ENCODE results near the gene LAMTOR2.

LAMTOR2 gene

GRCh38 chr1:156073110-156073687 is 18.6 kb downstream of the LAMTOR2 start:
- Histone ChIP-seq H3K14ac (ENCODE audit: low read length) (no peak overlapping the region), H3K27me3 (ENCODE audit: insufficient read depth, low read length) (no peaks in the 10 kb centered on the region), H2AFZ (ENCODE audit: insufficient read depth, low read length, poor library complexity) (no peak overlapping the region), H3K79me1 (ENCODE audit: low read length) (no peaks in the 10 kb centered on the region), H4K8ac (ENCODE audit: low read depth, low read length) (no peak overlapping the region), H3K4me1 (ENCODE audit: control insufficient read depth in 1 of 2, insufficient read depth in 2 of 2, low read length in 2 of 2) (peaks cover 8 to 17% of the 10 kb centered on the region in 2 experiments), H2BK5ac (ENCODE audit: low read depth, low read length, poor library complexity) (no peak overlapping the region), H3K9me3 (ENCODE audit: insufficient read depth, low read depth, low read length) (peaks cover 6% of the 10 kb centered on the region), H3K4me3 (ENCODE audit: low read depth, low read length) (no peak overlapping the region), H4K12ac (ENCODE audit: low read depth, low read length) (no peak overlapping the region), H2BK120ac (ENCODE audit: insufficient read depth, low read length, poor library complexity) (no peak overlapping the region), H2AK5ac (ENCODE audit: low read length) (no peak overlapping the region), H3K4me2 (ENCODE audit: low read length) (no peak overlapping the region), H2BK12ac (ENCODE audit: low read length) (no peak overlapping the region), H3K23ac (ENCODE audit: low read length) (no peak overlapping the region), H3K36me3 (ENCODE audit: control insufficient read depth in 1 of 2, insufficient read depth in 2 of 2, low read length in 2 of 2) (peaks cover 53 to 61% of the 10 kb centered on the region in 2 experiments), H4K91ac (ENCODE audit: low read depth, low read length) (no peak overlapping the region), H3K27ac (ENCODE audit: low read depth, low read length) (no peak overlapping the region), H3K9ac (ENCODE audit: low read length) (no peak overlapping the region), H3K4ac (ENCODE audit: low read depth, low read length) (no peak overlapping the region), H3K18ac (ENCODE audit: low read length) (no peak overlapping the region), H3K79me2 (ENCODE audit: control insufficient read depth, insufficient read depth, low read length, poor library complexity) (peaks cover 2% of the 10 kb centered on the region)
- DNase-seq: no peak
- WGBS (ENCODE audit: extremely low coverage, insufficient coverage, insufficient read length): no CpG with 5 or more reads among the region's 1 CpG

GRCh38 chr1:156073740-156074139 is 19.2 kb downstream of the LAMTOR2 start:
- Histone ChIP-seq H3K4me1 (ENCODE audit: control insufficient read depth in 1 of 2, insufficient read depth in 2 of 2, low read length in 2 of 2) (peaks cover 8 to 17% of the 10 kb centered on the region in 2 experiments), H3K4me3 (ENCODE audit: low read depth, low read length) (no peak overlapping the region), H2AFZ (ENCODE audit: insufficient read depth, low read length, poor library complexity) (no peak overlapping the region), H3K9me3 (ENCODE audit: insufficient read depth, low read depth, low read length) (peaks cover 6% of the 10 kb centered on the region), H2BK5ac (ENCODE audit: low read depth, low read length, poor library complexity) (no peak overlapping the region), H4K12ac (ENCODE audit: low read depth, low read length) (no peak overlapping the region), H2AK5ac (ENCODE audit: low read length) (no peak overlapping the region), H3K4me2 (ENCODE audit: low read length) (no peak overlapping the region), H2BK12ac (ENCODE audit: low read length) (no peak overlapping the region), H4K8ac (ENCODE audit: low read depth, low read length) (no peak overlapping the region), H2BK120ac (ENCODE audit: insufficient read depth, low read length, poor library complexity) (no peak overlapping the region), H3K36me3 (ENCODE audit: control insufficient read depth in 1 of 2, insufficient read depth in 2 of 2, low read length in 2 of 2) (peaks cover 50 to 62% of the 10 kb centered on the region in 2 experiments), H4K91ac (ENCODE audit: low read depth, low read length) (no peak overlapping the region), H3K18ac (ENCODE audit: low read length) (no peak overlapping the region), H3K9ac (ENCODE audit: low read length) (no peak overlapping the region), H3K79me1 (ENCODE audit: low read length) (no peaks in the 10 kb centered on the region), H3K79me2 (ENCODE audit: control insufficient read depth, insufficient read depth, low read length, poor library complexity) (peaks cover 6% of the 10 kb centered on the region), H3K27ac (ENCODE audit: low read depth, low read length) (no peak overlapping the region), H3K14ac (ENCODE audit: low read length) (no peak overlapping the region), H3K27me3 (ENCODE audit: insufficient read depth, low read length) (no peaks in the 10 kb centered on the region), H3K23ac (ENCODE audit: low read length) (no peak overlapping the region), H3K4ac (ENCODE audit: low read depth, low read length) (no peak overlapping the region)
- no peak for DNase-seq
- WGBS (ENCODE audit: extremely low coverage, insufficient coverage, insufficient read length): no CpG with 5 or more reads among the region's 5 CpGs

- peaks cover 12 to 23% of the 10 kb centered on the region in 2 experiments for H3K4me1 ChIP-seq (ENCODE audit: control insufficient read depth in 1 of 2, insufficient read depth in 2 of 2, low read length in 2 of 2)
- H2AFZ ChIP-seq (ENCODE audit: insufficient read depth, low read length, poor library complexity): no peak overlapping the region
- no peak overlapping the region for H3K18ac ChIP-seq (ENCODE audit: low read length)
- H3K79me2 ChIP-seq (ENCODE audit: control insufficient read depth, insufficient read depth, low read length, poor library complexity): peaks cover 10% of the 10 kb centered on the region
- H3K4me2 ChIP-seq (ENCODE audit: low read length): no peak overlapping the region
- DNase-seq: no peak
- H3K4me3 ChIP-seq (ENCODE audit: low read depth, low read length): no peak overlapping the region
- no peak overlapping the region for H4K91ac ChIP-seq (ENCODE audit: low read depth, low read length)
- H4K12ac ChIP-seq (ENCODE audit: low read depth, low read length): no peak overlapping the region
- H2AK5ac ChIP-seq (ENCODE audit: low read length): no peak overlapping the region
- H3K27me3 ChIP-seq (ENCODE audit: insufficient read depth, low read length): no peaks in the 10 kb centered on the region
- no peak overlapping the region for H3K9ac ChIP-seq (ENCODE audit: low read length)
- no peak overlapping the region for H2BK12ac ChIP-seq (ENCODE audit: low read length)
- H2BK120ac ChIP-seq (ENCODE audit: insufficient read depth, low read length, poor library complexity): no peak overlapping the region
- no peak overlapping the region for H3K4ac ChIP-seq (ENCODE audit: low read depth, low read length)
- H3K79me1 ChIP-seq (ENCODE audit: low read length): no peaks in the 10 kb centered on the region
- H3K23ac ChIP-seq (ENCODE audit: low read length): no peak overlapping the region
- no peak overlapping the region for H2BK5ac ChIP-seq (ENCODE audit: low read depth, low read length, poor library complexity)
- no peak overlapping the region for H3K27ac ChIP-seq (ENCODE audit: low read depth, low read length)
- H3K36me3 ChIP-seq (ENCODE audit: control insufficient read depth in 1 of 2, insufficient read depth in 2 of 2, low read length in 2 of 2): peaks cover 49 to 65% of the 10 kb centered on the region in 2 experiments
- no peak overlapping the region for H3K14ac ChIP-seq (ENCODE audit: low read length)
- no peak overlapping the region for H4K8ac ChIP-seq (ENCODE audit: low read depth, low read length)
- no CpG with 5 or more reads among the region's 8 CpGs for WGBS (ENCODE audit: extremely low coverage, insufficient coverage, insufficient read length)
- peaks cover 6% of the 10 kb centered on the region for H3K9me3 ChIP-seq (ENCODE audit: insufficient read depth, low read depth, low read length)
Measured at GRCh38 chr1:156074661-156075060, 20.1 kb downstream of the LAMTOR2 start.

GRCh38 chr1:156075162-156075561 is 20.6 kb downstream of the LAMTOR2 start:
- Histone ChIP-seq H2AFZ (ENCODE audit: insufficient read depth, low read length, poor library complexity) (no peak overlapping the region), H3K9me3 (ENCODE audit: insufficient read depth, low read depth, low read length) (peaks cover 6% of the 10 kb centered on the region), H3K14ac (ENCODE audit: low read length) (no peak overlapping the region), H4K12ac (ENCODE audit: low read depth, low read length) (no peak overlapping the region), H3K9ac (ENCODE audit: low read length) (no peak overlapping the region), H3K4ac (ENCODE audit: low read depth, low read length) (no peak overlapping the region), H2BK5ac (ENCODE audit: low read depth, low read length, poor library complexity) (no peak overlapping the region), H3K18ac (ENCODE audit: low read length) (no peak overlapping the region), H3K79me2 (ENCODE audit: control insufficient read depth, insufficient read depth, low read length, poor library complexity) (peaks cover 15% of the 10 kb centered on the region), H3K4me2 (ENCODE audit: low read length) (no peak overlapping the region), H2BK120ac (ENCODE audit: insufficient read depth, low read length, poor library complexity) (no peak overlapping the region), H3K4me3 (ENCODE audit: low read depth, low read length) (no peak overlapping the region), H4K8ac (ENCODE audit: low read depth, low read length) (no peak overlapping the region), H2BK12ac (ENCODE audit: low read length) (no peak overlapping the region), H3K79me1 (ENCODE audit: low read length) (peaks cover under 1% of the 10 kb centered on the region), H3K27me3 (ENCODE audit: insufficient read depth, low read length) (no peaks in the 10 kb centered on the region), H3K4me1 (ENCODE audit: control insufficient read depth in 1 of 2, insufficient read depth in 2 of 2, low read length in 2 of 2) (peaks cover 13 to 26% of the 10 kb centered on the region in 2 experiments), H3K27ac (ENCODE audit: low read depth, low read length) (no peak overlapping the region), H3K36me3 (ENCODE audit: control insufficient read depth in 1 of 2, insufficient read depth in 2 of 2, low read length in 2 of 2) (peaks cover 46 to 60% of the 10 kb centered on the region in 2 experiments), H2AK5ac (ENCODE audit: low read length) (no peak overlapping the region), H3K23ac (ENCODE audit: low read length) (no peak overlapping the region), H4K91ac (ENCODE audit: low read depth, low read length) (no peak overlapping the region)
- no peak for DNase-seq
- WGBS (ENCODE audit: extremely low coverage, insufficient coverage, insufficient read length): no CpG with 5 or more reads among the region's 3 CpGs
